GM15510 (cell line): ENCODE measurements around the gene EEF2.
A peak's percentile ranks its signal among the peaks of the same experiment; 100 is the strongest.

Source experiments
- POLR2A ChIP-seq: IDR thresholded peaks from 3 replicates; pipeline ENCODE4 v1.6.1; 2011; ENCODE audit warnings: borderline replicate concordance; ENCODE audit not compliant: insufficient read length; ENCODE audit errors: extremely low read depth

EEF2 gene

GRCh38 chr19:3984908-3985642 is at the start of gene EEF2:
EEF2 (minus strand) TSS chr19:3985463; CDS start chr19:3985380, 83 bp downstream.
- peak; percentile 100 for TF ChIP-seq POLR2A

- no peak for TF ChIP-seq POLR2A
Measured at GRCh38 chr19:4034048-4035017, 49.1 kb upstream of the EEF2 start.

GRCh38 chr19:4033028-4033956 is 48.0 kb upstream of the EEF2 start:
- no peak for TF ChIP-seq POLR2A

- TF ChIP-seq POLR2A: no peak
Measured at GRCh38 chr19:4032436-4032835, 47.2 kb upstream of the EEF2 start.

GRCh38 chr19:4031420-4031819 is 46.2 kb upstream of the EEF2 start:
- no peak for TF ChIP-seq POLR2A

GRCh38 chr19:4030981-4031380 is 45.7 kb upstream of the EEF2 start:
- TF ChIP-seq POLR2A: no peak

- TF ChIP-seq POLR2A: no peak
Measured at GRCh38 chr19:4030552-4030951, 45.3 kb upstream of the EEF2 start.

- TF ChIP-seq POLR2A: no peak
Measured at GRCh38 chr19:4029247-4029614, 44.0 kb upstream of the EEF2 start.

- TF ChIP-seq POLR2A: no peak
Measured at GRCh38 chr19:4028334-4029246, 43.3 kb upstream of the EEF2 start.

- TF ChIP-seq POLR2A: no peak
Measured at GRCh38 chr19:4027146-4027545, 41.9 kb upstream of the EEF2 start.

GRCh38 chr19:4025317-4025716 is 40.1 kb upstream of the EEF2 start:
- TF ChIP-seq POLR2A: no peak

- no peak for TF ChIP-seq POLR2A
Measured at GRCh38 chr19:4023600-4024398, 38.5 kb upstream of the EEF2 start.

- TF ChIP-seq POLR2A: no peak
Measured at GRCh38 chr19:4019578-4019977, 34.3 kb upstream of the EEF2 start.

- no peak for TF ChIP-seq POLR2A
Measured at GRCh38 chr19:4018775-4019504, 33.7 kb upstream of the EEF2 start.
